ENCODE measurements around the gene NDUFS8.
A peak's percentile ranks its signal among the peaks of the same experiment; 100 is the strongest.

Gene NDUFS8

GRCh38 chr11:68002938-68003845, 27.3 kb upstream of the NDUFS8 start:
- DNase-seq (ENCODE audit: low read depth in 2 of 2, low spot score in 1 of 2) = peak in 1 of 2 donors; percentile 25

GRCh38 chr11:68003846-68004550, 26.5 kb upstream of the NDUFS8 start, which contains the start of gene UNC93B1:
TSS of gene UNC93B1 (minus strand) at chr11:68004097. CDS start at chr11:68004043, 54 bp downstream.
- DNase-seq (ENCODE audit: low read depth in 2 of 2, low spot score in 1 of 2) = peak; percentile 31 to 61

GRCh38 chr11:68004551-68005335, 25.7 kb upstream of the NDUFS8 start:
- DNase-seq (ENCODE audit: low read depth in 2 of 2, low spot score in 1 of 2) = no peak

DNA sequence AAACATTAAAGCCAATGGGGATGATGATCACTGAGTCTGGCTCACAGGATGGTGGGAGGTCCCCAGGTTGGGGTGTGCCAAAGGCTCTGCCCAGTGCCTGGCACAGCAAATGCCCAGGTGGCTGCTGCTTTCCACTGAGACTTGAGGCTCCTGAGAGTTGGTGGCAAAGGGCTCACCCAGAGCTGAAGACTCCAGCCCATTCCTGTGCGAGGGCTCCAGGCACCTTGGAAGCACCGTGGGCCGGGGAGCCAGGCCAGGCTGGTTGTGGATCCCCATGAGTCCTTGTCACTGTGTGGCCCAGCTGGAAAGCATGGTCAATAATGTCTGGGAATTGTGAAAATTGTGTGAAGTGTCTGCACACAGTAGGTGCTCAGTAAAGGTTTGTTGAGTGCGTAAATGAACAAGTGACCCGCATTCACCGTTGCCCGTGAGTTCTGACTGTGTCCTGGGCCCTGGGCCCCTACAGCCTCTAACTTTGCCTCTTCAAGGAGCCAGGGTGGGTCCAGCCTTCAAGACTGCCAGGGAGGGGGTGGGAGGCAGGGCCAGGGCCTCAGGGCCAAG, 23.8 kb upstream of the NDUFS8 start:
- DNase-seq (ENCODE audit: low read depth in 2 of 2, low spot score in 1 of 2) = no peak

GRCh38 chr11:68007498-68008380, 22.7 kb upstream of the NDUFS8 start:
- DNase-seq (ENCODE audit: low read depth in 2 of 2, low spot score in 1 of 2) = no peak

- no peak for DNase-seq (ENCODE audit: low read depth in 2 of 2, low spot score in 1 of 2)
Measured at GRCh38 chr11:68008381-68009337, 21.8 kb upstream of the NDUFS8 start.

DNA sequence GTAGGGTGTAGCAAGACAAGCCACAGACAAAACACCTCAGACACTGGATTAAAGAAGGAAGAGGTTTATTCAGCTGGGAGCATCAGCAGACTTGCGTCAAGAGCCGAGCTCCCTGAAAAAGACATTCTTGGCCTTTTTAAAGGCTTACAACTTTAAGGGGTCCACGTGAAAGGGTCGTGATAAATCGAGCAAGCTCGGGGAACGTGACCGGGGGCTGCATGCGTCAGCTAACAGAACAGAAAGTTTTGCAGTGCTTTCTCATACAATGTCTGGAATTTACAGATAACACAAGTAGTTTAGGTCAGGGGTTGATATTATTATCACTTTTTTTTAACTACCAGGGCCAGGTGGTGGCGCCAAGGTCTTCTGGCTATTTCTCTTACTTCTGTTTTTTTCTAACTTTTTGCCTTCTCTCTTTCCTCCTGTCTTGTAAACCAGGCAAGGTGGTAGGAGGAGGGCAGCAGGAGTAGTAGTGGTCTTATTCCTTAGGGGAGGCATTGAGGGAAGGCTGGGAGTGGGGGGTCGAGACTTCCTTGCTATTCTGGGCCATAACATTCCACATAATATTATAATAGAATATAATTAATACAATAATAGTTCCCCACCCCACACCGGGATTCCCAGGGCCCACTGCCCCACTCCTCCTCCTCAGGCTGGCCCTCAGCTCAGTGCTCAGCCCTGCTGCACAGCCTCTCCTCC, 20.9 kb upstream of the NDUFS8 start:
- no peak for DNase-seq (ENCODE audit: low read depth in 2 of 2, low spot score in 1 of 2)

DNA sequence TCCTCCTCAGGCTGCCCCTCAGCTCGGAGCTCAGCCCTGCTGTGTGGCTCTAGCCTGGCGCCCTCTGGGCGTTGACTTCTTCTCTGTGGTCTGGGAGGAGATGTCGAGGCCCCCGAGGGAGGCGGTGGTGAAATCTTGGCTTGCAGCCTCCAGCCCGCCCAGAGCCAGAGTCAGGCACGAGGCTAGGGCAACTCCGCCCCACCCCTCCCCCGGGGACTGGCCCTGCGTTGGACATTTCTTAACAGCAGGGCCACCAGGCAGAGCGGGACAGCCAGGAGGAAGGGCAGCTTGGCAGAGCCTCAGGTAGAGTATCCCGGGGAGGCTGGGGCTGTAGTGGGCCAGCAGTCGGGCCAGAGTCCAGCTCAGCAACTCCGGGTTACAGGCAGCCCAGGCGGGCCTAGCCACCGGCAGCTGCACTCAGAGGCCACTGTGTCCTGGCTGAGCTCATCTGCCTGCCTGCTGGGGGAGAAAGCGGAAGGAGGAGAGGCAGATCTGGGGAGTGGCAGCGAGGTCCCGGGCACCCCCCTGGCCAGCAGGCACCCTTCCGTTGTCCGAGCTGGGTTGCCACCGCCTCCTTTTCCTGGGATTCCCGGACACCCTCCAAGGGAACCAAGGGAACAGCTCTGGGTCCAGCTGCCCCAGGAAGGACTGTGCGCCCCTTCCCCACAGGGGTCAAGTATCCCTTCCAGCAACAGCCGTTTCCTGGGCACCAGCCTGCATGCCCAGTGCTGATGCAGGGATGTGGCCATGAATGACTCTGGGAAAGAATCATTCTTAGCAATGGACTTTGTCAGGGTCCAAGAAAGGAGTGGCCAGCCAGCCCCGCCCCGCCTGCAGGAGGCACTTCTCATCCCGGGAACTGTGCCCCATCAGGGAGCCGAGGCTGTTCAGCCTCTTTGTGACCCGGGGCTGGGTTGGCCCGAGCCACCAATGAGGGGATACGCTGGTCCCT, 20.1 kb upstream of the NDUFS8 start, which contains the start of gene ALDH3B1:
TSS of gene ALDH3B1 (plus strand) at position 238 of the 952 bp plus-strand sequence. CDS start 4,971 bp downstream, outside the sequence.
- no peak for DNase-seq (ENCODE audit: low read depth in 2 of 2, low spot score in 1 of 2)

GRCh38 chr11:68011051-68011943, 19.2 kb upstream of the NDUFS8 start:
- DNase-seq (ENCODE audit: low read depth in 2 of 2, low spot score in 1 of 2) = no peak

DNA sequence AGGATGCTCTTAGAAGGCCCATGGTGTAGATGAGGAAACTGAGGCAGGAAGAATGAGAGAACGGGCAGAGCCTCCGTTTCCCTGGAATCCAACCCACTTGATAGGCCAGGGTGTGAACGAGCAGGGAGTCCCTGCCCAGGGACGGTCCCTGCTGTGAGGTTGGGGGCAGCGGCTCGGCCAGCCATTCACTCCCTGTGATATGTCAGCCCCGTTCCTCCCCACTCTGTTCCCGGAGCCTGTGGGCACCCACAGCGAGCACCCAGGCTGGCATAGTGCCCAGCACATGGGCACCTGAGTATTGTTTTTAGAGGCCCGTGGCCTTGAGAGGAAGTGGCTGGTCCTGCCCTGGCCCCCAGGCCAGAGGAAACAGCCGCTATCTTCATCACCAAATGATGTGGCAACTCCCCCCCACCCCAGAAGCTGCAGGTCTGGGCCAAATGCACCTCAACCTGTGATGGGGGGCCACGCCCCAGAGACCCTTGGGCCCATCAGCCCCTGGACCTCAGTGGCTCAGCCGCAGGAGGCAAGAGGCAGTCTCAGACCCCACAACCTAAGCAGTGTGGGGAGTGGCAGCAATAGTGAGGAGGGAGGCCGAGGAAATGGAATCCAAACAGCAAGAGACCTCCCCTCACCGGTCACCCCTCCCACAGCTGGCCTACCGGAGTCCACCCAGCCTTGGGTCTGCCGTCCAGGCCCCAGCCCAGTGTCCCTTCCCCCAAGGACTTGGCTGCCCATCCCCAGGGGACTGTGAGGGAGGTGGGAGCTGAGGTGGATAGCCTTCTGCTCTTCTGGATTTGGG, 18.2 kb upstream of the NDUFS8 start:
- no peak for DNase-seq (ENCODE audit: low read depth in 2 of 2, low spot score in 1 of 2)

DNA sequence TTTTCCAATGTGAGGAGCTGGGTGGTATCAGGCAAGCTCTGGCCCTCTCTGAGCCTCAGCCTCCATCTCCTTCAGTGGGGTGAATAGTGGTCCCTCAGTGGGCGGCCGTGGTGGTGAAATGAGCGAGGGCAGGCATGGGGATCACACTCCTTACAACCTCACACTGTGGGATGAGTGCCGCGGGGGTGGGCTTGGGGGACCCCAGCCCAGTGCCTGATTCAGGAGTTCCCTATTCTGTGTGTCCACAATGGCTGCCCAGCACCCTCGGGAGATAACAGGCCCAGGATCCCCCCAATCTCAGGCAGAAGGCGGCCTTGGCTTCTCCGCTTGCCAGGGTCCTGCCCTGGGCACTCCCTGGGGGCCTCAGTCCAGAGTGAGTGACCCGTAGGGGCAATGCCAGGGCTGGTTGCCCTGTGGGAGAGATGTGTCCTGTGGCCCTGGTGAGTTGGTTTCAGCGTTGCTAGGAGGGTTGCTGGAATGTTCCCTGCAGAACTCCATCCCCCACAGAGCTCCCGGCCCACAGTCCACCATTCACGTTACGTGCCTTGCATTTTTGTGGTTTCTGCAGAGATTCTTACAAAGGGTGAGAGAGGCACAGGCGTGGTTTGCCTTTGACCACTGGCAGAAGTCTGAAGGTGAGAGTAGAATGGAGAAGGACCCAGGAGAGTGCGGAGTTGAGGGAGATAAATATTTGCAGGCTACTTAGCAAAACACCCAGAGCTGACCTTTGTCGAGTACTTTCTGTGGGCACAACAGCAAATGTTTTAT, 17.5 kb upstream of the NDUFS8 start:
- no peak for DNase-seq (ENCODE audit: low read depth in 2 of 2, low spot score in 1 of 2)

GRCh38 chr11:68013611-68014156, 16.8 kb upstream of the NDUFS8 start:
- DNase-seq (ENCODE audit: low read depth in 2 of 2, low spot score in 1 of 2) = no peak

DNA sequence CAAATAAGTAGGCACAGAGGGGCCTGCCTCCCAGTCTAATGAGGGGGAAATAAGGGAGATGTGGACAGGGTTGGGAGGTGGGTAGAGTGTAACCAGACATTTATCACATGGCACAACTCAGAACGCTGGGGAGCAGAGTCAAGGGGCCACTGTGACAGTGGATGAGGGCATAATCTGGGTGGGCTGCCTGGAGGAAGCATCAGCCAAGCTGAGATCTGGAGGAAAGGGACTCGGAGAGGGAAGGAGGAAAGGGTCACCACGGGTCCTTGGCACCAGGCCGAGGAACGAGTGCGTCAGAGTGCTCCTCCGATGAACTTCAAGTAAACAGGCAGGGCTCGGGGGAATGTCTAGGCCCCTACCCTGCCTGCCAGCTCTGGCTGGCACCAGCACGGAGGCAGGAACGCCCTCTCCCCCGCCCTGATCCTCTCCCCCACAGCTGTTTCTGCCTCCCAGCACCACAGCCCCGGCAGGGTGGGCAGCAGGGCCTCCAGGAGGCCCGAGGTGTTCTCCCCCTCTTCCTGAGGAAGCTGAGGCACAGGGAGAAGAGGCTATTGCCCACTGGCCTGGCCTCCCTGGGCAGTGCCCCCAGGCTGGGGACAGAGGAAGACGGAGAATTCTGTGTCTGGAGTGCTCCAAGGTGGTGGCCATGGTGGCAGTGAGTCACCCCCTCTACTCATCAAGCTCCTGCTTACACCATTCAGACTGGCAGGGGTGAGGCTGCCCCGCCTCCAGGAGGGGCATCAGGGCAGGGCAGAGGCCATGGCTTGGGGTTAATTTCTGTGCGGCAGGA, 16.1 kb upstream of the NDUFS8 start:
- no peak for DNase-seq (ENCODE audit: low read depth in 2 of 2, low spot score in 1 of 2)
